ENCODE results near the gene ROR1. TPM values are rescaled to one million over a fixed set of nuclear protein-coding genes. Genes with fewer than 3 reads are reported as not detected.

Gene ROR1
- total and polyA plus RNA-seq, 2 of the 4 experiments (the other 2 are of a cell fraction): 4.4 to 10.0 TPM

- no TSS peak for BruUV-seq (replicated peaks)
- H3K79me1 ChIP-seq (ENCODE audit: low read depth in 1 of 2, low read length in 2 of 2): no peaks in the 10 kb centered on the region
Measured at GRCh38 chr1:64163431-64163830, 389.6 kb downstream of the ROR1 start.

More at GRCh38 chr1:64163431-64163830, 389.6 kb downstream of the ROR1 start:
- Histone ChIP-seq H3K9ac (ENCODE audit: low read depth, low read length) (no peak overlapping the region), H3K14ac (replicated peaks; ENCODE audit: low read depth, low read length) (no peak overlapping the region), H4K8ac (ENCODE audit: low read depth in 2 of 2, low read length in 2 of 2) (no peak overlapping the region), H2BK15ac (ENCODE audit: low read depth, low read length) (no peak overlapping the region), H3K4me1 (ENCODE audit: control insufficient read depth, insufficient read depth, low read length) (peaks cover 2% of the 10 kb centered on the region), H3K27ac (ENCODE audit: insufficient read depth, low read length) (no peak overlapping the region), H4K91ac (ENCODE audit: insufficient read depth, low read depth, low read length) (no peak overlapping the region), H3K4ac (ENCODE audit: low read depth, low read length) (no peak overlapping the region), H3K56ac (ENCODE audit: extremely low read depth, insufficient read depth, low read length) (no peak overlapping the region), H2AK5ac (ENCODE audit: low read depth, low read length) (no peak overlapping the region), H4K5ac (ENCODE audit: low read depth, low read length) (no peak overlapping the region), H2AK9ac (replicated peaks; ENCODE audit: low read depth, low read length, poor library complexity) (no peak overlapping the region), H3K27me3 (ENCODE audit: control insufficient read depth, insufficient read depth, low read length) (no peaks in the 10 kb centered on the region), H2BK5ac (ENCODE audit: low read depth, low read length, poor library complexity, severe bottlenecking) (no peak overlapping the region), H3K9me1 (ENCODE audit: insufficient read depth, low read length) (no peaks in the 10 kb centered on the region; the same call in 1 of the 2 replicates), H2BK20ac (ENCODE audit: low read depth, low read length) (no peak overlapping the region), H4K20me1 (ENCODE audit: insufficient read depth, low read length) (no peaks in the 10 kb centered on the region), H3K36me3 (ENCODE audit: control insufficient read depth, insufficient read depth, low read length) (peaks cover 2% of the 10 kb centered on the region; the same call in 1 of the 2 replicates), H3K23ac (ENCODE audit: low read depth, low read length) (no peak overlapping the region), H3K18ac (ENCODE audit: low read depth, low read length) (no peak overlapping the region), H2AFZ (replicated peaks; ENCODE audit: low read length, poor library complexity) (no peak overlapping the region), H3K9me3 (ENCODE audit: control insufficient read depth, insufficient read depth, low read length) (no peaks in the 10 kb centered on the region), H2BK120ac (ENCODE audit: low read depth, low read length) (no peak overlapping the region), H3K4me3 (ENCODE audit: insufficient read depth, low read depth, low read length) (no peak overlapping the region), H3K4me2 (ENCODE audit: low read depth, low read length) (no peak overlapping the region)
- CTCF ChIA-PET: interaction anchor here (0.5 to 1.1 kb wide), 9 partner anchors 8 to 963 kb away, joined by 3 to 6 read pairs (median 4); no protein-coding TSS in a partner anchor
- ATAC-seq (ENCODE audit: low read depth) (no peak), DNase-seq (no peak)
- intact Hi-C loops (cut with micrococcal nuclease): loop anchor here (5.0 kb wide), 3 partner anchors 386 to 546 kb away; no protein-coding TSS in a partner anchor
- POLR2A ChIA-PET (ENCODE audit: unreplicated experiment): no interaction called here
- dilution Hi-C loops (cut with HindIII; ENCODE audit: low sequenced_read_pairs, unreplicated experiment): no loop called here
- no CpG with 5 or more reads among the region's 4 CpGs for WGBS, 2 experiments (ENCODE audit: extremely low coverage in 2 of 2, insufficient read length in 1 of 2)
- TF ChIP-seq MXI1 (IDR thresholded peaks at IDR 0.05; ENCODE audit: borderline replicate concordance, low read depth, low read length) (no peak), BHLHE40 (IDR thresholded peaks at IDR 0.05; ENCODE audit: low read depth, low read length) (no peak), RAD21 (IDR thresholded peaks at IDR 0.05; ENCODE audit: low read length) (no peak), CEBPB (IDR thresholded peaks at IDR 0.05; ENCODE audit: low read depth, low read length) (no peak), ELK1 (IDR thresholded peaks at IDR 0.05; ENCODE audit: borderline replicate concordance, low read depth, low read length) (no peak), RCOR1 (IDR thresholded peaks at IDR 0.05; ENCODE audit: insufficient replicate concordance, low read length) (no peak), RFX5 (IDR thresholded peaks at IDR 0.05; ENCODE audit: low read depth, low read length) (no peak), FOS (IDR thresholded peaks at IDR 0.05; ENCODE audit: low read depth, low read length) (no peak), CHD1 (IDR thresholded peaks at IDR 0.05; ENCODE audit: low read depth, low read length) (no peak), USF2 (IDR thresholded peaks at IDR 0.05; ENCODE audit: low read depth, low read length) (no peak), NFE2L2 (IDR thresholded peaks at IDR 0.05; ENCODE audit: low read depth, low read length) (no peak), CTCF (conservative IDR thresholded peaks at IDR 0.05; ENCODE audit: low read depth, low read length) (no peak)
- in situ Hi-C loops (cut with MboI; ENCODE audit: low sequenced_read_pairs): loop anchor here (5.0 kb wide), 1 partner anchor 79 kb away; no protein-coding TSS in a partner anchor
